ENCODE measurements around the gene LAMB1.
A peak's percentile ranks its signal among the peaks of the same experiment; 100 is the strongest.
"Not testable (repeated sequence)": the region's sequence is repeated elsewhere in the genome, so short reads cannot be mapped to it uniquely, and the experiment has no call there.

Gene LAMB1

DNA sequence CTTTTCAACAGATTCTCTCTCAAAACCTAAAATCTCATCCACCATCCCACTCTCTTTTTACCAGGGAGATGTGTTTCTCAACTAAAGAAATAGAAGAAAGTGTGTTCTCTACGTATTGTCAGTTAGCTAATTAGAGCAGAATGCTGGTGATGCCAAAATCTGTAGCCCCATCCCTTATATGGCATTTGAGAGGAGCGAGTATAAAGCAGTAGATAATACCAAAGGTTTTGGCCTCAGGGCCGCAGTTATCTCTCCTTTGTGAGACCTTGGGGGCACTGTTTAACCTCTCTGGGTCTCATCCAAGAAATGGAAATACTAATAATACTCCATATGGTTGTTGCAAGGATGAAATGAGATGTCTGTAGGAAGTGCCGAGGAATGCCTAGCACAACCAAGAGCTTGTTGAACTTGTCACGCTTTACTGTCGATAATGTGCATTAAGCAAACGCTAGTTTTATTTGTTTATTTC, 112.4 kb downstream of the LAMB1 start:
- FAIRE-seq (no peak), DNase-seq (ENCODE audit: insufficient read length, low spot score) (no peak)

DNA sequence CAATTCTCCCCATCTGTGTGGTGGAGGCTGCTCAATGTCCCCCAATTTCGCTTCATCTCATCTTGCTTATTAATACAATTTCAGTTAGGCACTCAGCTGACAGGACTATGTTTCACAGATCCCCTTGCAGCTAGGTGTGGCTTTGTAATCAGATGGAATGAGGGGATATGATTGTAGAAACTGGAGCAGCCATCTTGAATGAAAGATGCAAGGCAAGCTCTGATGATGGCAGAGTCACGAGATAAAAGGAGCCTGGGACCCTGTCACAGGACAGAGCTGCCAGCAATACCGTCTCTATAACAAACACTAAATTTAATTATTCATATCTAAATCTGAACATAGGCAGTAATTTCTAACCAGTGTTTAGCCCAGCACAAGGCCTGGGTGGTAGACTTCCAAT, 113.0 kb downstream of the LAMB1 start:
- FAIRE-seq (no peak), DNase-seq (ENCODE audit: insufficient read length, low spot score) (no peak)

DNA sequence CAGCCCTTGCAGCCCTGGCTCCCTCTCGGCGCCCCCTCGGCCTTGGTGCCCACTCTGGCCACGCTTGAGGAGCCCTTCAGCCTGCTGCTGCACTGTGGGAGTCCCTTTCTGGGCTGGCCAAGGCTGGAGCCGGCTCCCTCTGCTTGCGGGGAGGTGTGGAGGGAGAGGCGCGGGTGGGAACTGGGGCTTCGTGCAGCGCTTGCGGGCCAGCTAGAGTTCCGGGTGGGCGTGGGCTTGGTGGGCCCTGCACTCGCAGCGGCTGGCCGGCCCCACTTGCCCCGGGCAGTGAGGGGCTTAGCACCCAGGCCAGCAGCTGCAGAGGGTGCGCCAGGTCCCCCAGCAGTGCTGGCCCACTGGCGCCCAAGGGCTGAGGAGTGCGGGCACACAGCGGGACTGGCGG, 115.1 kb downstream of the LAMB1 start:
- DNase-seq (ENCODE audit: insufficient read length, low spot score); FAIRE-seq: not testable (repeated sequence)

DNA sequence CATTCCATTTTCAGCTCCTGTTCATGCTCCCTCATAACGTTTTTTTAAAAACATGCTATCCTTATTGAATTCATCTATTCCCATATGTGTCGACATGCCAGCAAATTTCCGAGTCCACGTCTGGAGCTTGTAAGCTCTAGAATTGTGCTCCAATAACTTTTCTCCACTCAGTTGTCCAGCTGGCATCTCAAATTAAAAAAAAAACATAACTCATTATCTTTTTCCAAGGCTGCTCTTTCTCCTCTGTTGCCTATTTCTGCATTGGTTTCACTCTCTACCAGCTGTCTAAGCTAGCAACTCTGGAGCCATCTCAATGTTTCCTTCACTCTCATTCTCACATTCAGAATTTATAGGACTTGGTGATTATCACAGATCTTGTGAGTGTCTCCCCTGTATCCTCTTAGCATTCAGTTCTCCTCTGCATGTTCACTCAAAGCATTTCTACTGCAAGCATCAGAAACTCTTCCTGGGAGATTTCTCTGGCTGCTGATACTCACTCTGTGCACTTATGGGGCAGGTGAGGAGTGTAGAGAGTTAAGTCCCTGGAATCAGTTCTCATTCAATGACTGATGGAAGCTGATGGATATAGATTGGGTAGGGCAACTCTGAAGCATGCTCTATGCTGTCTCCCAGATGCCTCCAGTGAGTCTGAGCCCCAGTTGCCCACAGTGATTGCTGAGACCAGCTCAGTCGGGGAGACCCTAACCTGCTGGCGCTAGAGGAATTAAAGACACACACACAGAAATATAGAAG, 118.7 kb downstream of the LAMB1 start:
- FAIRE-seq (no peak), DNase-seq (ENCODE audit: insufficient read length, low spot score) (no peak)

- no peak for FAIRE-seq
- DNase-seq (ENCODE audit: insufficient read length, low spot score) = no peak
These were observed 120.2 kb downstream of the LAMB1 start for GRCh38 chr7:107882766-107883165.

DNA sequence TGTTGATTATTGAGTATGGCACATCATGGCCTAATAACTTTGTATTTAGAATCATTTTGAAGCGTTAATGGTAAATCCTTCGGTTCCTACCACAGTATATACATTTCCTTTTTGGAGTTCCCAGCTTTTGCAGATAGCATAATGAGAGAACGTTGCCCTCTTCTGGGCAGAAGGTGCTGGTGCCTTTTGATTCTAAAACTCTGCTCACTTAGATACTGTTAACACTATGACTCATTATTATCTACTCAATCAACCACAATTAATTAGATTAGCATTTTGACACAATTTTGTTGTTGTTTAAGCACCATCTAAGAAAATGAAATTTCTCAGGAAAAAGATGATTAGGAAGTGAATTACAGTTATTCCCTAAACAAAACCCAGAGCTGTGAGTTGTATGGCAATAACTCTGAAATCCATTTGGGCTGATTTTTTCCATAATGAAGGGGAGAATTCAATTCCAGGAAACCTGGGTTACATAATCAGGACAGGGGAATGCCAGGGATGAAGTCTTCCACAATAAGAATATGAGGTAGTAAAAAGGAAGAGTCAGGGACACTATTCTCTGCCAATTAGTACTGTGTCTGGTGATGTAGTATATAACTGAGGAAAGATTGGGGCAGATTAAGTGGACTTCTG, 123.4 kb downstream of the LAMB1 start:
- FAIRE-seq (no peak), DNase-seq (ENCODE audit: insufficient read length, low spot score) (peak; percentile 43)

GRCh38 chr7:107878636-107879035, 124.3 kb downstream of the LAMB1 start:
- DNase-seq (ENCODE audit: insufficient read length, low spot score) (no peak), FAIRE-seq (no peak)

GRCh38 chr7:107877731-107878382, 125.1 kb downstream of the LAMB1 start:
- FAIRE-seq (no peak), DNase-seq (ENCODE audit: insufficient read length, low spot score) (no peak)

DNA sequence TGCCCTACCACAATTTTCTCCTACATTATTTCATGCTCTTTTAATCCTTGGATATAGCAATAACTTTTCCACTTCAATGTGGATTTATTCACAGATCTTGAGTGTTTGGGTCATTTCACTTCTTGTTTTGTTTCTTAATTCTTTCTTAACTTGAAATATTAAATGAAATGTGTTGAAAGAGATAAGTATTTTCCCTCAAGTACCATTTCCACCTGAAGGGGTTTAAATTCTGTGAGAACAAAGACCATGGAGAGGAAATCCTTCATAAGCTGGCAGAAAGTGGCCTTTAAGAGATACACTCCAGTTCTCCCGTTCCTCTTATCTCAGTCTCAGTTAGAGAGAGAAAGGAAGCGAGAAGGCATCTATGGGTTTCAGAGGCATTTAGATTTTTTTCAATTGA, 126.0 kb downstream of the LAMB1 start:
- FAIRE-seq (no peak), DNase-seq (ENCODE audit: insufficient read length, low spot score) (no peak)

DNA sequence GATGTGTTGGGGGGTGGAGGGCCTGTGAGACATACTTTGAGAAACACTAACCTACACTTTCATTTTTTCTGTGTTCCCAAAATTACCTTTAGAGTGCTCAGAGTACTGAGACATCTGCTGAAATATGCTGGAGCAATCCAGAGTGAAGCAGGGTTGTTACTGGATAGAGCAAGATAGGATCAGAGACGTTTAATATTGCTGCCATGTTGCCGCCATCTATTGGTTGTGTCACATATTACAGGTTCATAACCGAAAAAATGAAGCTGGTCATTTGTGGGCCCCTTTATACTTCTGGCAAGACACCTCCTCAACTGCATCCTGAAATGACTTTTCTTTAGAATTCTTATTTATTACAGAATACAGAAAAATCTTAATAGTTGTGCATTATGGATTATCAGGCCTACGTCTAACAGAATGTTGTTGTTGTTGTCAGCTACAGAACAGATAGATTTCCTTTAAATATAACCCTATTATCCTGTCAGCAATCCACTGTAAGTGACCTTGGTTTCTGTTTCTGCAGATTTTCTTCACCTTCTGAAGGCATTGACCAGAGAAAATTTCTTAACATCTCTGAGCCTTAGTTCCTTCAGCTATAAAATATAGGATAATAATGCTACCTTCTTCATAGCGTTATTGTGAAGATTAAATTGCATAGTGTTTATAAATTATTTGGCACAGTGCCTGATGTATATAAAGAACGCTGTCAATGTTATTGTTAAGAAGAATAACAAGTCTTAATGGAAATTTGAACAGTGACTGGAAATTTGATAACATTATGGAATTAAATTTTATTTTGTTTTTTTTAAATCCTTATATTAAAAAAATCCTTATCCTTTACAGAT, 128.1 kb downstream of the LAMB1 start:
- DNase-seq (ENCODE audit: insufficient read length, low spot score) (peak; percentile 51), FAIRE-seq (no peak)

DNA sequence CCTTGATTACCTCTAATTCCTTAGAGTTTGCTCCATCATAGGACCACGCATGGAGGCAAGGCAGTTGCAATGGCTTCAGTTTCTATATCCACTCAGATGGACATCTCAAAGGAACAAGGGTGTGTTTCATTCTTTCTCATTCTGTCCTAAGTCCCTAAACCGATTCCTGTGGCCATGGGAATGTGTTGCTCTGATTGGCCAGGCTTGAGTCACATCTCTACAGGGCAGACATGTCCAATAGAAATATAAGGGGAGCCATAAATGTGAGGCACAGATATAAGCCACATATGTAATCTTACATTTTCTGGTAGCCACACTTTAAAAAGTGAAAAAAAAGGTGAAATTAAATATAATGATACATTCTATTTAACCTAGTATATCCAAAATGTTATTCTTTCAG, 128.8 kb downstream of the LAMB1 start:
- no peak for FAIRE-seq
- DNase-seq (ENCODE audit: insufficient read length, low spot score) = no peak

Data from HTR-8/SVneo (cell line).